ENCODE data around the gene CMBL.

GRCh38 chr5:10351919-10352318 lies 44.2 kb upstream of the CMBL start:
- TF ChIP-seq EP300 (IDR thresholded peaks at IDR 0.05; ENCODE audit: borderline replicate concordance) (no peak), REST (IDR thresholded peaks at IDR 0.05; ENCODE audit: low read depth) (no peak), CEBPB (IDR thresholded peaks at IDR 0.05) (no peak), EGR1 (IDR thresholded peaks at IDR 0.05) (no peak), USF1 (IDR thresholded peaks at IDR 0.05) (no peak)
